HEK293 (cell line): ENCODE data around the gene GMDS.

Source experiments
- CTCF ChIP-seq: fragments of 450-650 bp; formaldehyde crosslinking; IDR thresholded peaks from 2 replicates; pipeline ENCODE4 v1.5.1; 2016; ENCODE audit warnings: missing biosample characterization, missing genetic modification characterization
- ZBTB21 ChIP-seq: fragments of 450-650 bp; formaldehyde crosslinking; IDR thresholded peaks from 2 replicates; pipeline ENCODE4 v1.5.1; 2017; ENCODE audit warnings: missing biosample characterization, missing genetic modification characterization
- ZNF24 ChIP-seq: fragments of 450-650 bp; formaldehyde crosslinking; IDR thresholded peaks from 2 replicates; pipeline ENCODE4 v1.5.1; 2016; ENCODE audit warnings: missing biosample characterization, missing genetic modification characterization
- ZNF701 ChIP-seq: fragments of 450-650 bp; formaldehyde crosslinking; IDR thresholded peaks from 2 replicates; pipeline ENCODE4 v1.5.1; 2016; ENCODE audit warnings: missing biosample characterization, missing genetic modification characterization

DNA sequence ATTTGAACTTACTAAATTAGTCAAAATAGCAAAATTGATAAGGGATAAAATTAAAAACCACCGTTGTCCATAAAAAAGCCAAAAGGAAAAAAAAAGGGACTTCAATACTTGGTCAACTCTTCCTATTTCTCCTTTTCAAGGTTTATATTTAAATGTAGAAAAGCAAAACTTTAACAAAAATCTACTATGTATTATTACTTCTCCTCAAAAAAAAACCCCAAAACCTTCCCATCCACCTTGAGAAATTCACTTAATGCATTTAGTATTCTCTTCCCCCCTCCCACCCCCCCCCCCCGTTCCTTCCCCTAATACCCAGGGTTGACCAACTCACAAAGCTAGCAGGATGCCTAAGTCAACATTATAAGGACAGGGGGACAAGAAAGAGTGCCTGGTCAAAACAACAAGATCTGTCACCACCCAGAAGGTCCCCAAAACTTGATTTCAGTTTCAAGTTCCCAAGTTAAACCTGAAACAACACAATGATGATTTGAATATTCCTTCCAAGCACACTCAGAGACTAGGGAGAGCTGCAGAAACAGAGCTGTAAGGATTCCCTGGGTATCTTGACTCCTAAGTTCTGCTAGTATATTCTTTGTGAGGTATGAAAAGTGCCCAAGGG, 14.6 kb downstream of the GMDS start:
- TF ChIP-seq CTCF (tag by site-specific recombination) = no peak
- TF ChIP-seq ZBTB21 (tag by site-specific recombination) = no peak
- no peak for TF ChIP-seq ZNF701 (tag by site-specific recombination)
- TF ChIP-seq ZNF24 = no peak
